GM19468 (cell line): ENCODE results near the gene FAM118B.
"Not testable (repeated sequence)": the region's sequence is repeated elsewhere in the genome, so short reads cannot be mapped to it uniquely, and the experiment has no call there.

Experiments used
- ATAC-seq: cut with Tn5 transposase; IDR thresholded peaks from one replicate; pipeline ENCODE4 v1.9.1; 2021; ENCODE audit warnings: mild to moderate bottlenecking, moderate library complexity, moderate number of reproducible peaks; ENCODE audit not compliant: unreplicated experiment; ENCODE audit errors: extremely low read depth

Gene FAM118B

GRCh38 chr11:126214841-126215240 lies 3.3 kb downstream of the FAM118B start:
- no peak for ATAC-seq

GRCh38 chr11:126216526-126217305 lies 5.1 kb downstream of the FAM118B start:
- no peak for ATAC-seq

- ATAC-seq = no peak
These were observed 5.9 kb downstream of the FAM118B start for GRCh38 chr11:126217491-126217890.

- ATAC-seq = no peak
These were observed 8.0 kb downstream of the FAM118B start for GRCh38 chr11:126219547-126219946.

- ATAC-seq = no peak
These were observed 13.2 kb downstream of the FAM118B start for GRCh38 chr11:126224647-126225294.

- ATAC-seq = no peak
These were observed 13.7 kb downstream of the FAM118B start for GRCh38 chr11:126225295-126225665.

- ATAC-seq = no peak
These were observed 14.9 kb downstream of the FAM118B start for GRCh38 chr11:126226334-126227084.

GRCh38 chr11:126229858-126230540 lies 18.4 kb downstream of the FAM118B start:
- no peak for ATAC-seq

GRCh38 chr11:126231725-126232459 lies 20.3 kb downstream of the FAM118B start:
- ATAC-seq = no peak

GRCh38 chr11:126232683-126233082 lies 21.1 kb downstream of the FAM118B start:
- no peak for ATAC-seq

- no peak for ATAC-seq
These were observed 21.8 kb downstream of the FAM118B start for GRCh38 chr11:126233391-126233790.

GRCh38 chr11:126246636-126247035 lies 35.1 kb downstream of the FAM118B start:
- ATAC-seq = no peak

GRCh38 chr11:126253265-126253664 lies 41.7 kb downstream of the FAM118B start:
- no peak for ATAC-seq

- no peak for ATAC-seq
These were observed 43.2 kb downstream of the FAM118B start for GRCh38 chr11:126254819-126255218.

- ATAC-seq = not testable (repeated sequence)
These were observed 43.9 kb downstream of the FAM118B start for GRCh38 chr11:126255507-126255906.

GRCh38 chr11:126256216-126256615 lies 44.6 kb downstream of the FAM118B start:
- no peak for ATAC-seq

- no peak for ATAC-seq
These were observed 45.6 kb downstream of the FAM118B start for GRCh38 chr11:126257144-126257543.

- ATAC-seq = no peak
These were observed 46.2 kb downstream of the FAM118B start for GRCh38 chr11:126257764-126258163.

- no peak for ATAC-seq
These were observed 50.6 kb downstream of the FAM118B start for GRCh38 chr11:126262216-126262615.

- ATAC-seq = no peak
These were observed 51.9 kb downstream of the FAM118B start for GRCh38 chr11:126263489-126263888.
